Heart left ventricle (tissue), 16 donors: ENCODE measurements around the gene LLPH. TPM values are rescaled to one million over a fixed set of nuclear protein-coding genes. Genes with fewer than 3 reads are reported as not detected.

ENCODE experiments used
- ATAC-seq, 4 donors: fragments of 200-7000 bp; cut with Tn5 transposase; one replicate each; pipeline ENCODE4 v1.9.1; 2020 to 2022; ENCODE audit warnings: moderate library complexity in 4 of 4, mild to moderate bottlenecking in 3 of 4, moderate number of reproducible peaks in 1 of 4
- DNase-seq, 5 donors: peaks; one replicate each; pipeline ENCODE4 v3.0.0-alpha.2; 2020
- H3K27ac ChIP-seq, 12 donors: fragments of 200-600 bp; sonication (generic) in 4 of 12; one replicate each; pipeline versions ENCODE4 v1.5.0 to v1.8.0; 2016 to 2022; ENCODE audit warnings: mild to moderate bottlenecking in 2 of 12
- H3K27me3 ChIP-seq, 9 donors: fragments of 200-600 bp; sonication (generic) in 2 of 9; one replicate each; pipeline versions ENCODE4 v1.5.1 to v1.8.0; 2016 to 2022; ENCODE audit warnings: mild to moderate bottlenecking in 3 of 9
- H3K36me3 ChIP-seq, 9 donors: fragments of 200-600 bp; sonication (generic) in 2 of 9; one replicate each; pipeline versions ENCODE4 v1.5.0 to v1.8.0; 2018 to 2022; ENCODE audit warnings: mild to moderate bottlenecking in 2 of 9
- H3K4me1 ChIP-seq, 12 donors: fragments of 200-600 bp; sonication (generic) in 4 of 12; one replicate each; pipeline versions ENCODE4 v1.5.0 to v1.8.0; 2016 to 2022; ENCODE audit warnings: mild to moderate bottlenecking in 3 of 12
- H3K4me3 ChIP-seq, 12 donors: fragments of 200-600 bp; sonication (generic) in 4 of 12; one replicate each; pipeline versions ENCODE4 v1.5.0 to v1.8.0; 2017 to 2022; ENCODE audit warnings: mild to moderate bottlenecking in 9 of 12, moderate library complexity in 4 of 12
- H3K9me3 ChIP-seq, 12 donors: fragments of 200-600 bp; sonication (generic) in 4 of 12; one replicate each; pipeline versions ENCODE4 v1.5.0 to v1.8.0; 2016 to 2022; ENCODE audit warnings: mild to moderate bottlenecking in 1 of 12
- POLR2A ChIP-seq, 2 donors: fragments of 450-650 bp; IDR thresholded peaks; one replicate each; pipeline ENCODE4 v1.6.1; 2017; ENCODE audit warnings: antibody characterized with exemption in 2 of 2, mild to moderate bottlenecking in 2 of 2, moderate library complexity in 2 of 2
- WGBS, 4 donors: extraction: QIAGEN DNeasy Blood & Tissue Kit in 2 of 4; methylation state at CpG; one replicate each; pipeline versions ENCODE4 v1.1.5 to v1.1.7; 2013 to 2018; 5-methylcytosine and 5-hydroxymethylcytosine counted together
- intact Hi-C, 10 donors: fragments of 100-400 bp; cut with DNase I; formaldehyde crosslinking; loops; one replicate each; pipeline versions ENCODE4 v1.11.1 to v1.14.2; 2022
- polyA plus RNA-seq, 2 donors: library from polyadenylated mRNA; stranded (reverse); fragments of 200-250 nt; gene quantifications; one replicate each; pipeline ENCODE4 v1.2.3, GENCODE V29; 2013
- total RNA-seq, 9 donors: library from RNA; depleted of rRNA in 2 of 9; stranded (reverse); fragments of >200 nt in 2 of 9; fragmentation: NEBNext Ultra II Directional in 3 of 9; extraction: Animal tissue kit (Norgen Biotek cat#: 25700) in 3 of 9; gene quantifications; one replicate each; pipeline versions ENCODE4 v1.1.0 to v1.2.4, GENCODE V29; 2016 to 2023
- TF ChIP-seq, protein P1 (sequence below), 12 donors: fragments of 200-600 bp; sonication (generic) in 4 of 12; IDR thresholded peaks; one replicate each; pipeline versions ENCODE4 v1.5.0 to v1.8.0; 2018 to 2022; ENCODE audit warnings: antibody characterized with exemption in 12 of 12, mild to moderate bottlenecking in 5 of 12
- donor health status: ischemic (EF 13 %, LVEDD 7.1; RV severe dilation, severe dysfunction).
- donor health status: healthy with polysubstance abuse.
- donor health status: DM: no; HTN: yes; CAD: no.
- donor health status: DM: no; HTN: no; CAD: no.
- donor health status: ischemic (EF 25% LVEDD 6.9; RV normal size, moderate dysfunction).
- donor health status: ischemic (EF 25% LVEDD 5.7; RV mildly dilated, moderate dysfunction).
- donor health status: healthy.
- donor health status: DM: yes; HTN: yes; CAD: no.
- donor health status: ischemic (EF 35%, LVEDD 5.7; RV mildly dilated, moderate dysfunction).
- donor health status: nonischemic (EF 11% LVEDD 7.7; RV severe dilation, severe dysfunction).
- donor health status: DM: yes; HTN: yes; CAD: no.
- donor health status: PGD.
- donor health status: ischemic (EF 29% LVEDD 5.4; RV normal size, mild dysfunction).
- donor health status: nonischemic (EF 23%, LVEDD 6.1; RV moderate dilation, normal function).

LLPH gene
- total and polyA plus RNA-seq, 11 donors: 5.0 to 49.1 (median 18.3) TPM

DNA sequence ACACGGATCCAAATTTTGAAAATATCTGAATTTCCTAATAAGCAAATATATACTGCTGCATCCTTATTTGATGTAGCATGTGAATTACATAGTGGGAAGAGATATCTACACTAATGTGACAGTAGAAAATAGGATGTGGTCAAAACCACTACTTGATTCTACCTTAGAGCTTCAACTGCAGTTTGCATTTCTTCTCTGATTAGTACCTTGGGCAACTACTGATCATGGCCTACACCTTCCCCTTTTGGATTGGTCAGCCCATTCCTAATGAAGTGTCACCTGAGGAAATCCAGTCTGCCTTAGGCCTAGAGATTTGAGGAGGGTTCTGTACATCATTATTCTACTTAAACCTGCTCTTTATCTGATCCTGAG lies 10.7 kb downstream of the LLPH start:
- Histone ChIP-seq H3K27me3 (no peaks in the 10 kb centered on the region), H3K4me1 (no peaks in the 10 kb centered on the region), H3K36me3 (peaks cover 0 to 49% (median 42%) of the 10 kb centered on the region in 9 donors), H3K9me3 (no peaks in the 10 kb centered on the region), H3K27ac (no peak overlapping the region), H3K4me3 (no peak overlapping the region)
- TF ChIP-seq POLR2A (IDR thresholded peaks at IDR 0.05): no peak
- TF ChIP-seq, protein P1, sequence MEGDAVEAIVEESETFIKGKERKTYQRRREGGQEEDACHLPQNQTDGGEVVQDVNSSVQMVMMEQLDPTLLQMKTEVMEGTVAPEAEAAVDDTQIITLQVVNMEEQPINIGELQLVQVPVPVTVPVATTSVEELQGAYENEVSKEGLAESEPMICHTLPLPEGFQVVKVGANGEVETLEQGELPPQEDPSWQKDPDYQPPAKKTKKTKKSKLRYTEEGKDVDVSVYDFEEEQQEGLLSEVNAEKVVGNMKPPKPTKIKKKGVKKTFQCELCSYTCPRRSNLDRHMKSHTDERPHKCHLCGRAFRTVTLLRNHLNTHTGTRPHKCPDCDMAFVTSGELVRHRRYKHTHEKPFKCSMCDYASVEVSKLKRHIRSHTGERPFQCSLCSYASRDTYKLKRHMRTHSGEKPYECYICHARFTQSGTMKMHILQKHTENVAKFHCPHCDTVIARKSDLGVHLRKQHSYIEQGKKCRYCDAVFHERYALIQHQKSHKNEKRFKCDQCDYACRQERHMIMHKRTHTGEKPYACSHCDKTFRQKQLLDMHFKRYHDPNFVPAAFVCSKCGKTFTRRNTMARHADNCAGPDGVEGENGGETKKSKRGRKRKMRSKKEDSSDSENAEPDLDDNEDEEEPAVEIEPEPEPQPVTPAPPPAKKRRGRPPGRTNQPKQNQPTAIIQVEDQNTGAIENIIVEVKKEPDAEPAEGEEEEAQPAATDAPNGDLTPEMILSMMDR (IDR thresholded peaks at IDR 0.05): no peak
- DNase-seq (no peak), ATAC-seq (no peak)
- 96 to 98% (median 97%) methylated on average over 1 of the region's 1 CpG for WGBS, 4 donors
- intact Hi-C loops: loop anchor here in 2 of 10 donors (10.0 kb wide), 2 partner anchors 285 to 1225 kb away; no protein-coding TSS in a partner anchor

DNA sequence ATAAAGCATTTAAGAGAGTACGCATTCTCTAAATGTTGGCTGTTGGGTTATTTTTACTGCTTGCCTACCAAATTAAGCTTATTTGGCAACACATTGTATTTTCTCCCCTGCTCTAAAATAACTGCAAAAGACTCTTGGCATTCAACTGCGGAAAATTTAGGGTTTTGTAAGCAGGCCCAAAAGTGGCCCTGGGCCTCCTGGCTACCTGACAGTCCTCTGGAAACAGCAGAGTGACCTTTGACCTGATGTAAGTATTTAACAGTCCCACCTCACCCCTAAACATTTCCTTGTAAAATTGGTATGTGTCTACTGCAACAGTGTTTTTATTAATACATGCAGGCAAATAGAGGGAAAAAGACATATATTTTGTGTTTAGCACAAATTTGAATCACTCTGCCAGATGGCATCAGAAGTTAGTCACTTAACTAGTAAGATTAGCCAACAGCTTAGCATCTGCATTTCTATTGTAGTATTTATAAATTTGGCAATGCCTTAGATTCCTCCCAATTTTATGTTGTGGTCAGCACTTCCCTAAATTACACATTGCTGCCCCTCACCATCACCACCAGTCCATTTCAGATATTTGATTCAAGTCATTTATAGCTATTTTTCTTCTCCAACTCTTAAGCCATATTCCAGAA lies 11.2 kb downstream of the LLPH start:
- H3K27me3 ChIP-seq: no peaks in the 10 kb centered on the region
- no peak overlapping the region for H3K27ac ChIP-seq
- H3K4me3 ChIP-seq: no peak overlapping the region
- no peak for ATAC-seq
- no peak for DNase-seq
- TF ChIP-seq POLR2A (IDR thresholded peaks at IDR 0.05): no peak
- TF ChIP-seq, protein P1 (IDR thresholded peaks at IDR 0.05): no peak
- no peaks in the 10 kb centered on the region for H3K4me1 ChIP-seq
- intact Hi-C loops: loop anchor here in 1 of 10 donors (10.0 kb wide), 1 partner anchor 1225 kb away; no protein-coding TSS in a partner anchor
- H3K9me3 ChIP-seq: no peaks in the 10 kb centered on the region
- WGBS, 4 donors: 82 to 90% (median 89%) methylated on average over 2 of the region's 2 CpGs
- H3K36me3 ChIP-seq: peaks cover 0 to 44% (median 37%) of the 10 kb centered on the region in 9 donors

DNA sequence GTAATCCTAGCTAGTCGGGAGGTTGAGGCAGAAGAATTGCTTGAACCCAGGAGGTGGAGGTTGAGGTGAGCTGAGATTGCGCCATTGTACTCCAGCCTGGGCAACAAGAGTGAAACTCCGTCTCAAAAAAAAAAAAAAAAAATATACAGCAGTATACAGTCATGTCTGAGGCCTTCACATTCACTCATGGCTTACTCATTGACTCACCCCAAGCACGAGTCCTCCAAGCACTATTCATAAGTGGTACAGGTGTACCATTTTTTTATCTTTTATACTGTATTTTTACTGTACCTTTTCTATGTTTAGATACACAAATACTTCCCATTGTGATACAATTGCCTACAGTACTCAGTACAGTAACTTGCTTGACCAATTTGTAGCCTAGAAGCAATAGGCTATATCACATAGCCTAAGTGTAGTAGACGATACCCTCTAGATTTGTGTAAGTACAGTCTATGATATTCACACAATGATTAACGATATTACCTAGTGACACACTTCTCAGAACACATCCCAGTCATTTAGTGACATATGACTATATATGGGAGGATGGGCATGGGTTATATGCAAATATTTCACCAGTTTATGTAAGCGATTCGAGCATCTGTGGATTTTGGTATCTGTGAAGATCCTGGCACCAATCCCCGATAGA lies 12.2 kb downstream of the LLPH start:
- 95 to 98% (median 96%) methylated on average over 9 of the region's 9 CpGs for WGBS, 4 donors

DNA sequence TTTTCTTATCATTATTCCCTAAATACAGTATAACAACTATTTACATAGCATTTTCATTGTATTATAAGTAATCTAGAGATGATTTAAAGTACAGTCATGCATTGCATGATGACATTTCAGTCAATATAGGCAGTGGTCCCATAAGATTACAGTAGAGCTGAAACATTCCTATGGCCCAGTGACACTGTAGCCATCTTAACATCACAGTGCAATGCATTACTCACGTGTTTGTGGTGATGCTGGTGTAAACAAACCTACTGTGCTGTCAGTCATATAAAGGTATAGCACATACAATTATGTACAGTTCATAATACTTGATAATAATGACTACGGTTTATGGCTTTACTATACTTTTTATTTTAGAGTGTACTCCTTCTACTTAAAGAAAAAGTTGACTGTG lies 13.3 kb downstream of the LLPH start:
- H3K36me3 ChIP-seq: peaks cover 0 to 23% (median 16%) of the 10 kb centered on the region in 9 donors
- 94 to 98% (median 96%) methylated on average over 2 of the region's 2 CpGs for WGBS, 4 donors
- H3K9me3 ChIP-seq: no peaks in the 10 kb centered on the region
- intact Hi-C loops: loop anchor here in 1 of 10 donors (10.0 kb wide), 1 partner anchor 1222 kb away; no protein-coding TSS in a partner anchor
- H3K27me3 ChIP-seq: no peaks in the 10 kb centered on the region
- ATAC-seq (no peak), DNase-seq (no peak)
- no peaks in the 10 kb centered on the region for H3K4me1 ChIP-seq
- no peak for TF ChIP-seq POLR2A (IDR thresholded peaks at IDR 0.05)
- TF ChIP-seq, protein P1 (IDR thresholded peaks at IDR 0.05): no peak
- no peak overlapping the region for H3K27ac ChIP-seq
- no peak overlapping the region for H3K4me3 ChIP-seq

More for the DNA sequence above, 12.2 kb downstream of the LLPH start:
- Histone ChIP-seq H3K4me3 (no peak overlapping the region), H3K36me3 (peaks cover 0 to 34% (median 28%) of the 10 kb centered on the region in 9 donors), H3K27ac (no peak overlapping the region), H3K27me3 (no peaks in the 10 kb centered on the region), H3K9me3 (no peaks in the 10 kb centered on the region), H3K4me1 (no peaks in the 10 kb centered on the region)
- intact Hi-C loops: loop anchor here in 1 of 10 donors (10.0 kb wide), 1 partner anchor 1224 kb away; no protein-coding TSS in a partner anchor
- no peak for ATAC-seq
- DNase-seq: no peak
- TF ChIP-seq POLR2A (IDR thresholded peaks at IDR 0.05): no peak
- TF ChIP-seq, protein P1 (IDR thresholded peaks at IDR 0.05): no peak
